ENCODE data around the gene DPM3.

Gene DPM3

GRCh38 chr1:155126556-155127104 is 13.7 kb downstream of the DPM3 start:
- TF ChIP-seq REST (IDR thresholded peaks at IDR 0.05; ENCODE audit: insufficient read depth in 1 of 2, low read depth in 2 of 2, low read length in 2 of 2) (no peak), POLR2AphosphoS5 (IDR thresholded peaks at IDR 0.05; ENCODE audit: low read depth, low read length) (no peak), FOXP2 (optimal IDR thresholded peaks at IDR 0.05; ENCODE audit: borderline replicate concordance, extremely low read depth, extremely low read length, insufficient read depth) (no peak), TAF1 (IDR thresholded peaks at IDR 0.05; ENCODE audit: borderline replicate concordance, insufficient read depth, low read length) (no peak), SIN3A (IDR thresholded peaks at IDR 0.05; ENCODE audit: borderline replicate concordance, insufficient read depth, low read length) (no peak)

- TF ChIP-seq POLR2AphosphoS5 (IDR thresholded peaks at IDR 0.05; ENCODE audit: low read depth, low read length) (no peak), FOXP2 (optimal IDR thresholded peaks at IDR 0.05; ENCODE audit: borderline replicate concordance, extremely low read depth, extremely low read length, insufficient read depth) (no peak), REST (IDR thresholded peaks at IDR 0.05; ENCODE audit: insufficient read depth in 1 of 2, low read depth in 2 of 2, low read length in 2 of 2) (no peak), SIN3A (IDR thresholded peaks at IDR 0.05; ENCODE audit: borderline replicate concordance, insufficient read depth, low read length) (no peak), TAF1 (IDR thresholded peaks at IDR 0.05; ENCODE audit: borderline replicate concordance, insufficient read depth, low read length) (no peak)
These were observed 14.3 kb downstream of the DPM3 start for GRCh38 chr1:155125946-155126555.

GRCh38 chr1:155125511-155125945 is 14.8 kb downstream of the DPM3 start:
- TF ChIP-seq POLR2AphosphoS5 (IDR thresholded peaks at IDR 0.05; ENCODE audit: low read depth, low read length) (no peak), REST (IDR thresholded peaks at IDR 0.05; ENCODE audit: insufficient read depth in 1 of 2, low read depth in 2 of 2, low read length in 2 of 2) (no peak), TAF1 (IDR thresholded peaks at IDR 0.05; ENCODE audit: borderline replicate concordance, insufficient read depth, low read length) (no peak), SIN3A (IDR thresholded peaks at IDR 0.05; ENCODE audit: borderline replicate concordance, insufficient read depth, low read length) (no peak), FOXP2 (optimal IDR thresholded peaks at IDR 0.05; ENCODE audit: borderline replicate concordance, extremely low read depth, extremely low read length, insufficient read depth) (no peak)

- TF ChIP-seq REST (IDR thresholded peaks at IDR 0.05; ENCODE audit: insufficient read depth in 1 of 2, low read depth in 2 of 2, low read length in 2 of 2) (no peak), POLR2AphosphoS5 (IDR thresholded peaks at IDR 0.05; ENCODE audit: low read depth, low read length) (no peak)
These were observed 15.5 kb downstream of the DPM3 start for GRCh38 chr1:155124503-155125463.

Data from PFSK-1 (cell line).